ENCODE results near the gene OR10G2.

GRCh38 chr14:21643407-21643806, 8.7 kb upstream of the OR10G2 start:
- TF ChIP-seq CTCF (IDR thresholded peaks at IDR 0.05) (no peak), POLR2A (IDR thresholded peaks at IDR 0.05) (no peak)
